GM06990 (cell line): Measurements from ENCODE around the gene GREB1.

Experiments
- DNase-seq: peaks from one replicate; pipeline ENCODE4 v3.0.0-alpha.2; 2011; ENCODE audit not compliant: insufficient read length; ENCODE audit errors: extremely low read depth
- H3K27me3 ChIP-seq: replicated peaks from 2 replicates; pipeline ENCODE4 v1.6.0; 2011; ENCODE audit warnings: low read length; ENCODE audit not compliant: control insufficient read depth, insufficient read depth
- H3K36me3 ChIP-seq: 2 replicates; pipeline ENCODE4 v1.5.1; 2011; ENCODE audit warnings: low read length; ENCODE audit not compliant: control insufficient read depth, insufficient read depth
- H3K4me3 ChIP-seq: replicated peaks from 2 replicates; pipeline ENCODE4 v1.5.1; 2011; ENCODE audit warnings: low read depth, mild to moderate bottlenecking, control low read depth, low read length
- TF ChIP-seq, protein P1 (sequence below): IDR thresholded peaks from 2 replicates; pipeline ENCODE4 v1.5.1; 2011; ENCODE audit warnings: low read length, control low read depth, mild to moderate bottlenecking, inconsistent platforms; ENCODE audit not compliant: insufficient read depth, poor library complexity, severe bottlenecking

The GREB1 gene, protein sequence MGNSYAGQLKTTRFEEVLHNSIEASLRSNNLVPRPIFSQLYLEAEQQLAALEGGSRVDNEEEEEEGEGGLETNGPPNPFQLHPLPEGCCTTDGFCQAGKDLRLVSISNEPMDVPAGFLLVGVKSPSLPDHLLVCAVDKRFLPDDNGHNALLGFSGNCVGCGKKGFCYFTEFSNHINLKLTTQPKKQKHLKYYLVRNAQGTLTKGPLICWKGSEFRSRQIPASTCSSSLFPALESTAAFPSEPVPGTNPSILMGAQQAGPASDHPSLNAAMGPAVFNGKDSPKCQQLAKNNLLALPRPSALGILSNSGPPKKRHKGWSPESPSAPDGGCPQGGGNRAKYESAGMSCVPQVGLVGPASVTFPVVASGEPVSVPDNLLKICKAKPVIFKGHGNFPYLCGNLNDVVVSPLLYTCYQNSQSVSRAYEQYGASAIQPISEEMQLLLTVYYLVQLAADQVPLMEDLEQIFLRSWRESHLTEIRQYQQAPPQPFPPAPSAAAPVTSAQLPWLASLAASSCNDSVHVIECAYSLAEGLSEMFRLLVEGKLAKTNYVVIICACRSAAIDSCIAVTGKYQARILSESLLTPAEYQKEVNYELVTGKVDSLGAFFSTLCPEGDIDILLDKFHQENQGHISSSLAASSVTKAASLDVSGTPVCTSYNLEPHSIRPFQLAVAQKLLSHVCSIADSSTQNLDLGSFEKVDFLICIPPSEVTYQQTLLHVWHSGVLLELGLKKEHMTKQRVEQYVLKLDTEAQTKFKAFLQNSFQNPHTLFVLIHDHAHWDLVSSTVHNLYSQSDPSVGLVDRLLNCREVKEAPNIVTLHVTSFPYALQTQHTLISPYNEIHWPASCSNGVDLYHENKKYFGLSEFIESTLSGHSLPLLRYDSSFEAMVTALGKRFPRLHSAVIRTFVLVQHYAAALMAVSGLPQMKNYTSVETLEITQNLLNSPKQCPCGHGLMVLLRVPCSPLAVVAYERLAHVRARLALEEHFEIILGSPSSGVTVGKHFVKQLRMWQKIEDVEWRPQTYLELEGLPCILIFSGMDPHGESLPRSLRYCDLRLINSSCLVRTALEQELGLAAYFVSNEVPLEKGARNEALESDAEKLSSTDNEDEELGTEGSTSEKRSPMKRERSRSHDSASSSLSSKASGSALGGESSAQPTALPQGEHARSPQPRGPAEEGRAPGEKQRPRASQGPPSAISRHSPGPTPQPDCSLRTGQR (N-terminal part only)

DNA sequence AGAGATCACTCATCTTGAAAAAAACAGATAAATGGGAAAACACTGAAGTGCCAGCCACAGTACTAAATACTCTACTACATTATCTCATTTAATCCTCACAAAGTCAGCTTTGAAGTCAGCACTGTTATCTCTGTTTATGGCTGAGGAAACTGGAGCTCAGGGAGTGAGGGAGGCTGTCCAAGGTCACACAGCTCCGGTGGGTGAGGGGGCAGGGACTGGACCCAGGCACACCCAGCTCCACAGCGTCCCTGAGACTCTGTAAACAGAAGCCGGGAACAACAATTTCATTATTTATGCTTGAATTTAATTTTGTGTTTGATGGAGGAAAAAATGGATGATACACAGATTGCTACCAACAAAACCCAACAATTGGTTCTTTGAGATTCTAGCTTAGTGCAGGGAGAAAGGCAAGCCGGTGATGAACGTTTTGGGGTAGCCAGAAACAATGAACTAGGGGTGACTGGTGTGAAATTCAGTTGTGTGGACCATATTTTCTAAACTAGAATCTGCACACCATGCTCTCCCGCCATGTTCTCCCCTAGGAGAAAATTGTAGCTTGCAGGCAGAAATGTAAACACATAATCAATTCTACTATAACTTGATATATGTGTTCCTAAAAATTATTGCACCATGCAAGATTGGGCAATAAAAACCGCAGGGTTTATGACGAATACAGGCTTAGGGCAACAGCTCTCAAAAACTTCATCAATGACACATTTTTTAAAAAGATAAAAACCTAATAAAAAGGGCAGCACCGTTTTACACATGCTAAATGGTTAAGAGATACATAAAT lies at the start of gene GREB1:
GREB1 (plus strand) TSS at position 768 of the 793 bp plus-strand sequence. CDS start 22,570 bp downstream, outside the sequence.
- TF ChIP-seq, protein P1, sequence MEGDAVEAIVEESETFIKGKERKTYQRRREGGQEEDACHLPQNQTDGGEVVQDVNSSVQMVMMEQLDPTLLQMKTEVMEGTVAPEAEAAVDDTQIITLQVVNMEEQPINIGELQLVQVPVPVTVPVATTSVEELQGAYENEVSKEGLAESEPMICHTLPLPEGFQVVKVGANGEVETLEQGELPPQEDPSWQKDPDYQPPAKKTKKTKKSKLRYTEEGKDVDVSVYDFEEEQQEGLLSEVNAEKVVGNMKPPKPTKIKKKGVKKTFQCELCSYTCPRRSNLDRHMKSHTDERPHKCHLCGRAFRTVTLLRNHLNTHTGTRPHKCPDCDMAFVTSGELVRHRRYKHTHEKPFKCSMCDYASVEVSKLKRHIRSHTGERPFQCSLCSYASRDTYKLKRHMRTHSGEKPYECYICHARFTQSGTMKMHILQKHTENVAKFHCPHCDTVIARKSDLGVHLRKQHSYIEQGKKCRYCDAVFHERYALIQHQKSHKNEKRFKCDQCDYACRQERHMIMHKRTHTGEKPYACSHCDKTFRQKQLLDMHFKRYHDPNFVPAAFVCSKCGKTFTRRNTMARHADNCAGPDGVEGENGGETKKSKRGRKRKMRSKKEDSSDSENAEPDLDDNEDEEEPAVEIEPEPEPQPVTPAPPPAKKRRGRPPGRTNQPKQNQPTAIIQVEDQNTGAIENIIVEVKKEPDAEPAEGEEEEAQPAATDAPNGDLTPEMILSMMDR = no peak
- no peak within 1 kb of the TSS for H3K4me3 ChIP-seq
- no peak for DNase-seq
- H3K27me3 ChIP-seq = no peaks in the 10 kb centered on the region; the same call in 1 of the 2 replicates
- no peaks in the 10 kb centered on the region for H3K36me3 ChIP-seq

GRCh38 chr2:11488809-11489208 lies 45.0 kb upstream of the GREB1 start:
- Histone ChIP-seq H3K4me3 (no peak overlapping the region), H3K27me3 (no peaks in the 10 kb centered on the region; the same call in 1 of the 2 replicates), H3K36me3 (no peaks in the 10 kb centered on the region)
- DNase-seq = no peak
- TF ChIP-seq, protein P1 = no peak

DNA sequence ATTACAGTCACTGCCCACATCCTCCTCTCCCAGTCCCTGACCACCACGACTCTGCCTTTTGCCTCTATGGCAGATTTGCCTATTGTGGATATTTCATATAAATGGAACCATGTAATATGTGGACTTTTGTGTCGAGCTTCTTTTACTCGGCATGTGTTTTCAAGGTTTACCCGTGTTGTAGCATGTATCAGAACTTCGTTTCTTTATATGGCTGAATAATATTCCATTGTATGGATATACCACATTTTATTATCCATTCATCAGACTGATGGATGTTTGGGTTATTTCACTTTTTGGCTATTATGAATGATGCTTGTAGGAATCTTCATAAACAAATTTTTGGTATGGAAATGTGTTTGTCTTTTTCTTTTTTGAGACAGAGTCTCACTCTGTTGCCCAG lies 43.7 kb upstream of the GREB1 start:
- TF ChIP-seq, protein P1 = no peak
- no peaks in the 10 kb centered on the region for H3K27me3 ChIP-seq
- no peaks in the 10 kb centered on the region for H3K36me3 ChIP-seq
- DNase-seq = no peak
- no peak overlapping the region for H3K4me3 ChIP-seq

GRCh38 chr2:11491348-11491933 lies 42.4 kb upstream of the GREB1 start:
- Histone ChIP-seq H3K27me3 (no peaks in the 10 kb centered on the region), H3K36me3 (no peaks in the 10 kb centered on the region), H3K4me3 (no peak overlapping the region)
- TF ChIP-seq, protein P1 = no peak
- no peak for DNase-seq
